Measurements from ENCODE around the gene SMAD3.

The SMAD3 gene

GRCh38 chr15:67036775-67037555 lies 28.4 kb upstream of the SMAD3 start:
- DNase-seq (ENCODE audit: low spot score) = no peak

- no peak for DNase-seq (ENCODE audit: low spot score)
Observed at GRCh38 chr15:67037694-67038093, 27.7 kb upstream of the SMAD3 start.

GRCh38 chr15:67038736-67039135 lies 26.7 kb upstream of the SMAD3 start:
- DNase-seq (ENCODE audit: low spot score) = no peak

- no peak for DNase-seq (ENCODE audit: low spot score)
Observed at GRCh38 chr15:67039384-67040075, 25.9 kb upstream of the SMAD3 start.

GRCh38 chr15:67040277-67040676 lies 25.1 kb upstream of the SMAD3 start:
- DNase-seq (ENCODE audit: low spot score) = no peak

- DNase-seq (ENCODE audit: low spot score) = no peak
Observed at GRCh38 chr15:67042551-67043142, 22.8 kb upstream of the SMAD3 start.

GRCh38 chr15:67043939-67044771 lies 21.2 kb upstream of the SMAD3 start:
- DNase-seq (ENCODE audit: low spot score) = no peak

GRCh38 chr15:67047149-67047661 lies 18.2 kb upstream of the SMAD3 start:
- DNase-seq (ENCODE audit: low spot score) = no peak

- no peak for DNase-seq (ENCODE audit: low spot score)
Observed at GRCh38 chr15:67048281-67049279, 16.8 kb upstream of the SMAD3 start.

GRCh38 chr15:67049351-67050044 lies 15.9 kb upstream of the SMAD3 start:
- no peak for DNase-seq (ENCODE audit: low spot score)

- DNase-seq (ENCODE audit: low spot score) = no peak
Observed at GRCh38 chr15:67050062-67050461, 15.3 kb upstream of the SMAD3 start.

- DNase-seq (ENCODE audit: low spot score) = no peak
Observed at GRCh38 chr15:67050522-67051087, 14.8 kb upstream of the SMAD3 start.

- DNase-seq (ENCODE audit: low spot score) = no peak
Observed at GRCh38 chr15:67051088-67052045, 14.0 kb upstream of the SMAD3 start.

- DNase-seq (ENCODE audit: low spot score) = no peak
Observed at GRCh38 chr15:67054676-67055075, 10.7 kb upstream of the SMAD3 start.

GRCh38 chr15:67059127-67059553 lies 6.3 kb upstream of the SMAD3 start:
- DNase-seq (ENCODE audit: low spot score) = no peak

GRCh38 chr15:67061811-67062368 lies 3.5 kb upstream of the SMAD3 start:
- DNase-seq (ENCODE audit: low spot score) = no peak

GRCh38 chr15:67062369-67062985 lies 2.9 kb upstream of the SMAD3 start:
- no peak for DNase-seq (ENCODE audit: low spot score)
